Stimulated activated naive CD8-positive, alpha-beta T cell treated with anti-CD3 and anti-CD28 coated beads, Interleukin-15, amount 100 ng/mL, for 72 hours (primary cell): ENCODE data around the gene MAML2.

Source experiments
- ATAC-seq: fragments of 150-1000 bp; cut with Tn5 transposase; 2 replicates; pipeline ENCODE4 v1.10.0; 2021; ENCODE audit warnings: mild to moderate bottlenecking, moderate library complexity
- DNase-seq, 2 donors: peaks; one replicate each; pipeline ENCODE4 v3.0.0; 2021 to 2022
- H3K27ac Mint-ChIP-seq, 2 donors: one replicate each; pipeline ENCODE4 v1.8.0; 2022; ENCODE audit warnings: mild to moderate bottlenecking in 2 of 2, mixed read lengths in 2 of 2, moderate library complexity in 2 of 2
- H3K27me3 Mint-ChIP-seq: one replicate; pipeline ENCODE4 v1.8.0; 2022; ENCODE audit warnings: mixed read lengths
- H3K4me1 Mint-ChIP-seq: one replicate; pipeline ENCODE4 v1.8.0; 2022; ENCODE audit warnings: mild to moderate bottlenecking, mixed read lengths
- H3K4me3 Mint-ChIP-seq, 2 donors: one replicate each; pipeline ENCODE4 v1.8.0; 2022; ENCODE audit warnings: mild to moderate bottlenecking in 2 of 2, mixed read lengths in 2 of 2, moderate library complexity in 1 of 2
- H3K9me3 Mint-ChIP-seq, 2 donors: one replicate each; pipeline ENCODE4 v1.8.0; 2022; ENCODE audit warnings: mixed read lengths in 2 of 2

The MAML2 gene

GRCh38 chr11:96237766-96238266 lies 105.2 kb downstream of the MAML2 start:
- Mint-ChIP-seq H3K27me3 (no peaks in the 10 kb centered on the region), H3K4me3 (no peak overlapping the region), H3K4me1 (peaks cover 29% of the 10 kb centered on the region), H3K27ac (no peak overlapping the region), H3K9me3 (no peaks in the 10 kb centered on the region)
- ATAC-seq (no peak), DNase-seq (no peak)

- ATAC-seq (peak; percentile 99), DNase-seq (peak; percentile 30 to 73)
- peak overlapping the region; percentile 46 to 59 for H3K4me3 Mint-ChIP-seq
These were observed 107.2 kb downstream of the MAML2 start for GRCh38 chr11:96235751-96236150.

GRCh38 chr11:96234866-96235441 lies 108.0 kb downstream of the MAML2 start:
- peak overlapping the region; percentile 46 to 59 for H3K4me3 Mint-ChIP-seq
- ATAC-seq (no peak), DNase-seq (no peak)
- peak overlapping the region in 1 of 2 donors; percentile 95 for H3K27ac Mint-ChIP-seq
- no peaks in the 10 kb centered on the region for H3K9me3 Mint-ChIP-seq
- peaks cover 33% of the 10 kb centered on the region for H3K4me1 Mint-ChIP-seq
- H3K27me3 Mint-ChIP-seq = no peaks in the 10 kb centered on the region

More at GRCh38 chr11:96235751-96236150, 107.2 kb downstream of the MAML2 start:
- Mint-ChIP-seq H3K4me1 (peaks cover 25% of the 10 kb centered on the region), H3K27me3 (no peaks in the 10 kb centered on the region), H3K9me3 (no peaks in the 10 kb centered on the region), H3K27ac (peak overlapping the region; percentile 95 to 97)

- no peaks in the 10 kb centered on the region for H3K9me3 Mint-ChIP-seq
- no peak overlapping the region for H3K4me3 Mint-ChIP-seq
- peak overlapping the region in 1 of 2 donors; percentile 56 for H3K27ac Mint-ChIP-seq
- peaks cover 61% of the 10 kb centered on the region for H3K4me1 Mint-ChIP-seq
- DNase-seq = no peak
- H3K27me3 Mint-ChIP-seq = no peaks in the 10 kb centered on the region
- ATAC-seq = no peak
These were observed 110.9 kb downstream of the MAML2 start for GRCh38 chr11:96232132-96232531.

GRCh38 chr11:96230686-96231085 lies 112.3 kb downstream of the MAML2 start:
- DNase-seq = no peak
- Mint-ChIP-seq H3K9me3 (no peaks in the 10 kb centered on the region), H3K27me3 (no peaks in the 10 kb centered on the region), H3K27ac (peak overlapping the region in 1 of 2 donors; percentile 52), H3K4me3 (no peak overlapping the region), H3K4me1 (peaks cover 71% of the 10 kb centered on the region)
- no peak for ATAC-seq

- H3K27me3 Mint-ChIP-seq = no peaks in the 10 kb centered on the region
- ATAC-seq (peak; percentile 85), DNase-seq (no peak)
- H3K4me3 Mint-ChIP-seq = peak overlapping the region; percentile 60 to 61
- H3K9me3 Mint-ChIP-seq = no peaks in the 10 kb centered on the region
- peaks cover 83% of the 10 kb centered on the region for H3K4me1 Mint-ChIP-seq
- H3K27ac Mint-ChIP-seq = peak overlapping the region; percentile 7 to 91
These were observed 113.5 kb downstream of the MAML2 start for GRCh38 chr11:96229354-96229977.

- no peak for DNase-seq
- no peak for ATAC-seq
- Mint-ChIP-seq H3K27ac (peak overlapping the region in 1 of 2 donors; percentile 91), H3K4me1 (peaks cover 85% of the 10 kb centered on the region), H3K27me3 (no peaks in the 10 kb centered on the region), H3K4me3 (peak overlapping the region in 1 of 2 donors; percentile 34), H3K9me3 (no peaks in the 10 kb centered on the region)
These were observed 114.1 kb downstream of the MAML2 start for GRCh38 chr11:96228910-96229309.

- Mint-ChIP-seq H3K4me1 (peaks cover 83% of the 10 kb centered on the region), H3K9me3 (no peaks in the 10 kb centered on the region), H3K27ac (peak overlapping the region in 1 of 2 donors; percentile 31), H3K27me3 (no peaks in the 10 kb centered on the region), H3K4me3 (no peak overlapping the region)
- ATAC-seq = no peak
- DNase-seq = no peak
These were observed 114.5 kb downstream of the MAML2 start for GRCh38 chr11:96228473-96228891.

- no peak overlapping the region for H3K4me3 Mint-ChIP-seq
- ATAC-seq = no peak
- H3K27me3 Mint-ChIP-seq = no peaks in the 10 kb centered on the region
- H3K9me3 Mint-ChIP-seq = no peaks in the 10 kb centered on the region
- peak overlapping the region in 1 of 2 donors; percentile 35 for H3K27ac Mint-ChIP-seq
- DNase-seq = no peak
- H3K4me1 Mint-ChIP-seq = peaks cover 88% of the 10 kb centered on the region
These were observed 115.8 kb downstream of the MAML2 start for GRCh38 chr11:96227244-96227643.

GRCh38 chr11:96223083-96223482 lies 119.9 kb downstream of the MAML2 start:
- H3K27ac Mint-ChIP-seq = peak overlapping the region in 1 of 2 donors; percentile 5
- no peaks in the 10 kb centered on the region for H3K27me3 Mint-ChIP-seq
- no peak overlapping the region for H3K4me3 Mint-ChIP-seq
- H3K9me3 Mint-ChIP-seq = no peaks in the 10 kb centered on the region
- H3K4me1 Mint-ChIP-seq = peaks cover 82% of the 10 kb centered on the region
- no peak for ATAC-seq
- DNase-seq = no peak

GRCh38 chr11:96222102-96222501 lies 120.9 kb downstream of the MAML2 start:
- ATAC-seq = no peak
- Mint-ChIP-seq H3K27me3 (no peaks in the 10 kb centered on the region), H3K4me1 (peaks cover 82% of the 10 kb centered on the region), H3K4me3 (peak overlapping the region; percentile 21 to 52), H3K9me3 (no peaks in the 10 kb centered on the region), H3K27ac (peak overlapping the region in 1 of 2 donors; percentile 3)
- no peak for DNase-seq

GRCh38 chr11:96221244-96222070 lies 121.5 kb downstream of the MAML2 start:
- no peaks in the 10 kb centered on the region for H3K27me3 Mint-ChIP-seq
- ATAC-seq = peak; percentile 81

GRCh38 chr11:96219981-96220623 lies 122.9 kb downstream of the MAML2 start:
- no peak for DNase-seq
- Mint-ChIP-seq H3K27ac (peak overlapping the region; percentile 56 to 92), H3K27me3 (no peaks in the 10 kb centered on the region), H3K4me1 (peaks cover 86% of the 10 kb centered on the region), H3K4me3 (peak overlapping the region in 1 of 2 donors; percentile 38), H3K9me3 (no peaks in the 10 kb centered on the region)
- ATAC-seq = no peak

More at GRCh38 chr11:96221244-96222070, 121.5 kb downstream of the MAML2 start:
- Mint-ChIP-seq H3K9me3 (no peaks in the 10 kb centered on the region), H3K4me3 (peak overlapping the region; percentile 21 to 52), H3K4me1 (peaks cover 84% of the 10 kb centered on the region), H3K27ac (peak overlapping the region; percentile 3 to 51)
- DNase-seq = no peak

- ATAC-seq (no peak), DNase-seq (no peak)
- Mint-ChIP-seq H3K9me3 (no peaks in the 10 kb centered on the region), H3K27ac (no peak overlapping the region), H3K4me3 (no peak overlapping the region), H3K27me3 (no peaks in the 10 kb centered on the region), H3K4me1 (peaks cover 83% of the 10 kb centered on the region)
These were observed 124.1 kb downstream of the MAML2 start for GRCh38 chr11:96218901-96219300.

- Mint-ChIP-seq H3K27ac (peak overlapping the region in 1 of 2 donors; percentile 5), H3K4me1 (peaks cover 83% of the 10 kb centered on the region), H3K9me3 (no peaks in the 10 kb centered on the region), H3K4me3 (no peak overlapping the region), H3K27me3 (no peaks in the 10 kb centered on the region)
- DNase-seq = no peak
- no peak for ATAC-seq
These were observed 125.0 kb downstream of the MAML2 start for GRCh38 chr11:96218006-96218405.
